ENCODE data around the gene PDGFC.

Gene PDGFC, protein sequence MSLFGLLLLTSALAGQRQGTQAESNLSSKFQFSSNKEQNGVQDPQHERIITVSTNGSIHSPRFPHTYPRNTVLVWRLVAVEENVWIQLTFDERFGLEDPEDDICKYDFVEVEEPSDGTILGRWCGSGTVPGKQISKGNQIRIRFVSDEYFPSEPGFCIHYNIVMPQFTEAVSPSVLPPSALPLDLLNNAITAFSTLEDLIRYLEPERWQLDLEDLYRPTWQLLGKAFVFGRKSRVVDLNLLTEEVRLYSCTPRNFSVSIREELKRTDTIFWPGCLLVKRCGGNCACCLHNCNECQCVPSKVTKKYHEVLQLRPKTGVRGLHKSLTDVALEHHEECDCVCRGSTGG
- total RNA-seq = 0 to 0.54 reads per million in 2 donors

DNA sequence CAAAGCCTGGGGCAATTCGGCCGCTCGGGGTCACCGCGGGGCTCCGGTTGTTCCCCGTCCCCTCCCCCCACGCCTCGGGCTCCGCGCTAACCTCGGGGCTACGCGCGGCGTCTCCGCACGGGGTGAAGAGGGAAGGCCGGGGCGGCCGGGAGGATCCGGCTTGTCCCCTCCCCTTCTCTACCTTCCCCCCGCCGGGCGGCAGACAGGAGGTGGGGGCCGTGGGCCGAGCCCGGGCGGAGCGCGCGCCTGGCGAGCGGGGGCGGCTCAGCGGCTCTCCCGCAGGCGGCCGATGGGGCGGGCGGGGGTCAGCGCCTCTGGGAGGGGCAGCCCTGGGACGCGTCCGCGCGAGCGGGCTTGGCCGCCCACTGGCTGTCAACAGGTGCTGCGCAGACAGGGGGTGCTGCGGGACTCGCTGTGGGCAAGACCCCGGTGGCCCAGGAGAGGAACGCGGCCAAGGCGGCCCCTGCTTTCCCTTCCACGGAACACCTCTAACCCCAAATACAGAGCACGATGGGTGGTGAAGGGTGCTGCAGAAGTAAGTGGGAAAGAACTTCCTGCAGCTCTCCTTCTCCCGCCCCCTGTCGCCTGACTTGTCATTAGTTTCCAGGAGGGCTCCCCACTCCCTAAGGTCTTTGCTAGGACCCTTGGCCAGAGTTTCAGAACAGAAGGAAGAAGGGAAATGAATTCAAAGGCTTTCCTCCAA, at the start of gene PDGFC:
Gene PDGFC, minus strand, starts transcription at position 124 of the 703 bp plus-strand sequence. CDS start 896 bp downstream, outside the sequence.
- peak in 2 of 5 experiments; percentile 2 to 7 for DNase-seq

DNA sequence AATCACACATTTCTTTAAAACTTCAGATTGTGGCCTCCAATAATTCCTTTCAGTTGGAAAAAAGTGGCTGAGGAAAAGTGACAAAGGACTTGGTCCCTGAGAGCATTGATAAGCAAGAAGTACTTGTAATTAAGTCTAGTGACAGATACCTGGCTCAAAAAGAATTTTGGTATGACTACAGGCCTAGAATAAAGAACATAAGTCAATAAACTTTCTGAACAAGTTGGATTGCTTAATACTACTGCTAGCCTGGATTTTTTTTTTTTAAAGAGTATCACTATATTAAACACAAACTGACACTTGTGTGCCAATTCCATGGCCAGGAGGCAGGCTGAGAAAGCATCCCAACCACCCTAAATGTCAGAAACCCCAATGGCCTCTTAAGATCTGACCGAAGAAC, 49.3 kb upstream of the PDGFC start:
- DNase-seq = no peak

DNA sequence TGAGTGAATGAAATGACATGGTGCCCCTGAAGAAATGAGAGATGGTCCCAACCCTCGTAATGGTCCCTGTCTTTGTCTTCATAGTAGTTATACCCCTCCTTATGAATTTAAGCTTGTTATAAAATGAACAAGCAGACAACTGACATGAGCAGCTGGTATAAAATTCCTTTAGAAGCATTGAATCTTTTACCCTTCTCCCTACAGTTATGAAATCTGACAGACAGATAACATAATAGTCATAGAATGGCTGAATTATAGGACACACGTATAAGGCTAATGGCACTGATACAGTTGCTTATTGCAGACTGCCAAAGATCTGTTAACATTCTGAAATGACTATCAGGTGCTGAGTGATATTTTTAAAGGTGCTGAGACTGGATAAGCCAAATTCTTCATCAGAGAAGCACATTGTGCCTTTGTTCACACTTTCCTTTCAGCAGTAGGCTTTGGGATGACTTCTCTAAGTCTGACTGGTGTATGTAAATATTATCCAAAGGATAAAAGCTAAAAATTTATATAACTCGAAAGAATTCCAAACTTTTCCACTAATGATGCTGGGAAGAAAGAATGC, 47.4 kb upstream of the PDGFC start:
- no peak for DNase-seq

DNA sequence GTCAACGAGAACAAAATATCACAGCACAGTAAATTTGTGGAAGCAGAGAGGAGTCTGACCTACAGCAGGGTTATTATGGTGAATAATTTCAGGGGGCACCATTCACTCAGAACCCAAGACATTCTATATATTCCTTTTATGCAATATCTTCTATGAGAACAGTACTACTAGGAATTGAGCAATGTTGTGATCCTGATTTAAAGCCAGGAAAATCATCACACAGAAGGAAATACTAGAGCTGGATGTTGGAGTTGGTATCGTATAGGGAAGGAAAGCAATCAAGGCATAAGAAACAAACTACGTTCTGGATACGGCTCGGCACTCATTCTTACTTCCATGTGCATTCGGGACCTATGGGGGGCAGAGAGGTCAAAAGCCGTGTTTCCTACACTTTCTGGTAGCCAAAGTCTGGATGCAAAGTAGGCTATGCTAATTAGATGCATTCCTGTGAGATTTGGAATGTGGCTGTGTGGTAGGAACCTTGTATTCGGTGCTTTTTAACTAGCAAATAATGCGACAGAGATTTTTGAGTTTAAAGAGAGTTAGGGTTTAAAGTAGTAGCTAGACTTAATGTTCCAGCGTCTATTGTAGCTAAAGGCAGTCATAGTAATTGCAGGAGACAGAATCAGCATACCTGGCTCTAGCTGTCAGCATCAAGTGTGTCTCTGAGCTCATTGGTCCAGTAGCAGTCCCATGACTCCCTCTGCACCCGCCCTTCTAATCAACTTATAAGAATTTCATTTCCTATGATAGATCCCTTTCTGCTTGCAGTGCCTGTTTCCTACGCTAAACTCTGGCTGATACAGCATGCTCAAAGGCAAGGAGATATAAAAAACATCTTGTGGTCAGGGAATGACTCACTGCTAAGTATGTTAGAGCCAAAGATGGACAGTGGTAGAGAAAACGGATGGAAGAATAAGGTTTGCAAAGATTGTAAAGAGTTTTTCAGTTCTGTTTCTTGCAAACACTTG, 43.3 kb upstream of the PDGFC start:
- no peak for DNase-seq

DNA sequence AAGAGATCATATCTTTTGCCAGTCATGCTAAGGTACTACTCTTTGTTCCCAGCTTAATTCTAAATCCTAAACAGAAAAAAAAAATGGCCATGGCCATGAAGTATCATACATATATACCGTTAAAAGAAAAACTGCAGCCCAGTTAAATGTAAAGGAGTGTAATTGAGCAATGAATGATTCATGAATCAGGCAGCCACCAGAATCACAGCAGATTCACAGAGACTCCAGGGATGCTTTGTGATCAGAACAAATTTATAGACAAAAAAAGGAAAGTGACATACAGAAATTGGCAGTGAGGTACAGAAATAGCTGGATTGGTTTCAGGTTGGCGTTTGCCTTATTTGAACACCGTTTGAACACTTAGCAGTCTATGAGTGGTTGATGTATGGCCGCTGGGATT, 42.1 kb upstream of the PDGFC start:
- DNase-seq = no peak

DNA sequence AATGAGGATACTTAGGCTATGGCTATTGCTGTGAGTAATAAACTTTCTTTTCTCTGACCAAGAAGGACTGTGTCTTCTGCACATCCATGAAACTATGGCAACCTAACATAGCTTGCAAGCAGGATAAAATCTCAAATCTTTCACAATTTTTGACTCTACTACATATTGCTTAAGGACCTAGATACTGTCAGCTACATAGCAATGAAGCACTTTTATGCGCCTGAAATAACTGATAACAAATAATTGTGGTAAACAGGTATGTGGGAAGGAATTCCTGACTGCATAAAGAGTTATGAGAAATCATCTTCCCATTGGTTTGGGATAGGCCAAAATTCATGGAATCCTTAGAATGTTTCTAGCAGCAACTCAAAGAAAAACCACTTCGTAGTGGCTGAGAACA, 41.2 kb upstream of the PDGFC start:
- no peak for DNase-seq

DNA sequence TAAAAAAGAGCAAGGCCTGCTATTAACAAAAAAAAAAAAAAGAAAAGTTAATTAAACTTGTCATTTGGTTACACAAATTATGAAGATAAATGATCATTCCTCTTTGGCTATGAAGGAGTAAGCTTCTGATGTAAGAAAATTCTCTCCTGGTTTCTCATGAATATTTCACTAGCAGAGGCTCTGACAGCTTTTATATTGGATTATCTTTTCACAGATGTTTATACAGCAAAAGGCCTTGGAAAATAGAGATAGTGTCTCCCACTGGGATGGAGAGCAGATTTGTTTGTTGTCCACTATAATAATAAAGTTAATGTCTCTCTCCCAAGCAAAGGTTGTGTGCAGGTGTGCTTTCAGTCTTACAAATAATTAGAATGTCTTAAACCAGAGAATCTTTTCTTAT, 40.7 kb upstream of the PDGFC start:
- no peak for DNase-seq

DNA sequence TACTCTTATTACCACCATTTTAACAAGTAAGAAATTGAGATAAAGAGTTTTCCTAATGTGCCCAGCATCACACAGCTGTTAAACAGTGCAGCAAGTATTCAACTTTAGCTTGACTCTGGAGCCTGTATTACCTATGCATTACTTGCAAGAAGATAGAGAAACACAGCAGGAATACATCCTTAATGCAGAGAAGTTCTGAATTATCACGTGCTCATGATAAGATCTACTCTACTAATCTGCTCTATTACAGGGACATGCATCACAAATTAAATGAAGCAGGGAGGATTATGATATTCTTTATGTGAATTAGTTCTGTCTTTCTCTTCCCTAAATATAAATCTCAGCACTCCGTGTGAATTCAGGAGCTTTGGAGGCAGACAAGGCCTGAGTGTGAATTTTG, 39.0 kb upstream of the PDGFC start:
- DNase-seq = no peak

DNA sequence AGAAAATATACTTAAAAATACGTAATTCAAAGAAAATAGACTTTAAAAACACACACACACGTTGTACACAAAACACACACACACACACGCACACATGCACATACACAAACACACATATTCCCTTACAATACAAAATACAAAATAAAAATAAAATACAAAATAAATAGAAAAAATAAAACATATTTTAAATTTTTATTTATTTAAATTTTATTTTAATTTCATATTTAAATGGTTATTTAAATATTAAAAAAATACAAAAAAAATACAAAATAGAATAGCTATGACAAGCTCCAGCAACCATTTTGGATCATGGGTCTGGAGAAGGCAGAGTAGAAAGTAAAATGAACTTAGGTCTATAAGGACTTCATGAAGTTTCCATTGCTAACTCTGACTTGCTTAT, 34.2 kb upstream of the PDGFC start:
- DNase-seq = no peak

DNA sequence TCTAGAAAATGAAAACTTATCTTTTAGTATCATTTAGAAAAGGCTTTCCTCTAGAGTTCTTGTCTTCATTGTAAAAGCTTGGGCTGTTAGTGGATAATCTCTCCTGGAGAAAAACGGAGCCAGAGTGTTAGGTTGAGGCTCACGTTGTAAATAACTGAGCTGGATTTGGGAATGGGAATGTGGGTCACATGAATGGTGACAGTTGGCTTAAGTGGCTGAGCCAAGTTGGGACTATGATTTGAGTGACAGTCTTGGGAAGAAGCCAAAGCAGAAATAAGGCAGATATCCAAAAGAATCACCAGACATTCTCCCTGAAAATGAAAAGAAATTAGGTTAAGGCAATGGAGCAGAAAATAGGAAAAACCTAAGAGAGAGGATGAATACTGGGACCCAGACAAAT, 33.6 kb upstream of the PDGFC start:
- DNase-seq = no peak

DNA sequence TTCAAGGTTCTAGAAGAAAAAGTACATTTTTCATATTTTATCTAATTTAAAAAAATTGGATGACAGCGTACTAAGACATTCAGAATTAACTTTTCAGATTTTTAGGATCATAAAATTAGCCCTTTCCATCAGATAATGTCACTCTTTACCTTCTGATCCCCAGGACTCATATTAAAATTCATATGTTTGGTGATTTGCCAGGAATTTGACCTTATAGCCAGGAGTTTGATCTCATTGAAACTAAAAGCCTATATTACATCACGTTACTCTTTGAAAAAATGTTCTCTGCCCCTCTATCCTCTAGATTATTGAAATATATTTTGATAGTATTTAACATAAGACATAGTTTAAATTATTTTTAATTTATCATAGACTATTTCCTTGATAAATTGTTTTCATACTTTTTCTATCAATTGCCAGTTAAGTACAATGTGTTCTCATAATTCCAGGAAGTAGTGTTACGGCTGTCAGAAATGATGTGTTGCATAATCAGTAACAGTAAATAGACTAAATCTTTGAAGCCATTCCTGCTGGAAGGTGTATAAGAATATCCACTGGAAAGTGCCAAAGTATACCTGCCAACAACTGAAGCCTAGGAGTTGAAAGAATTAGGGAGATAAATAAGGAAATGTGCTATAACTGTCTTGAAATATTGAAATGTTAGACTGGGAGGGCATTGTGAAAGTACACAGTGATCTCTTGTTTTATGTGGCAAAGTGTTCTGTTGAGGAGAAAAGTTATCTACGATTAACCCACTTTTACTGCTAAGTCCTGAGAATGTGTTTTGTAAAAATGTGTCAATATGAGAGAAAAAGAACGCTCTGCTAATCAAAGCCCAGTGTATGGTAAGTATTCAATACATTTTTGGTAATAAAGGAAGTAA, 32.9 kb upstream of the PDGFC start:
- no peak for DNase-seq

DNA sequence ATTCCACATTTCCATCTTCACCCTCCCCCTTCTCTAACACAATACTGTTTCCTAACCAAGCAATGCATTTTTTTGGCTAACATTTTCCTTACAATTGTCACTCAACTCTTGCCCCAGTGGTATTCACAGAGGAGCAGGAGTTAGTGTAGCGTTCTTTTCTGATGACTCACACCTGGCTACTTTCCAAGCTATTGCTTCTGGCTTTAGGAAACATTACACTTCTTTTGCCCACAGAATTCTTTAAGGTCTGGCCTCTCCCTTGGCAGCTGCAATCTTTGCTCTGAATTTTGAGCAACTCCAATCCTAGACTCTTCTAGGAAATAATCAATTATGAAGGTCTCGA, 27.5 kb upstream of the PDGFC start:
- no peak for DNase-seq

DNA sequence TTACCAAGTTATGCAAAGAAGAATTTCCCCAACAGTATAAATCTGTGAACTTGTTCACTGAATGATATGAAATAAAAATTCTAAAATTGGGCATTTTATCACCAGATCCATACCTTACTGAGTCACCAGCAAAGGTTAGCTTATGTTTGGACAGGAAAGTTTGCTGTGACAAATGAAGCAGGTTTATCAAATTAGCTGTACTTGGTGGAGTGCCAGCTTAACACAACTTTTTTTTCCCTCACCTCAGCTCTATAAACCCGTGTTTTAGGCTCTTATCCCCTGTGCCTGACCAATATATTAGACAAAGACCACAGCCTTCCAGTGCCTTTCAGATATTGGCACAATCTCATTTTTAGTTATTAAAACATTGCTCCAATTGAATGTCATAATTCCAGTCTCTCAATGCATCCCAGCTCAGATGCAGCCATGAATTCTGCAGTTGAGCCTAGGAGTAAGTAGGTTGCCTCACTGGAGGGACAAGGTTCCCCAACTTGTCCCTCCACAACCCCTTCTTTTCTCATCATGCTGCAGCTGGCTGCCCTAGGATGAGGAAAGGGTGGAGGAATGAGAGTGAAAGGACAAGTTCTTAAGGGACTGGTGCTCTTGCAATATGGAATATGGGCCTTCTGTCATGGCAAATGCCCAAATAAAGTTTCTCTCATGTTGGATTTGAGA, 27.0 kb upstream of the PDGFC start:
- no peak for DNase-seq

DNA sequence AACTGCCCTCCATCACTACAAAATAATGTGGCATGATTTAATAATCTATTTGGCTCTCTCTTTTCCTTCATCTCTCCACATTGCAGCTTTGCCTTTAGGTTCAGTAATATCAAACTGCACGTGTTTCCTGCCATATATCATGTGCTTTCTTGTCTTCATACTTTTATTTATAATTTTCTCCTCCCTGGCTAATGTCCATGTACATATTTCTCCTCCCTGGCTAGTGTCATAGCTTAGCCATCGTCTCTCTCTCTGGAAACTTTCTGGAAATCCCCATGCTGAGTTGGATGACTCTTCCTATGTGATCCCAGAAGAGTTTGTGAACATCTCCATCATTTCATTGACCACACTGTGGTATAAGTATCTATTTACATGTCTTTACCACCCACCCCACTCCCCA, 21.3 kb upstream of the PDGFC start:
- no peak for DNase-seq

DNA sequence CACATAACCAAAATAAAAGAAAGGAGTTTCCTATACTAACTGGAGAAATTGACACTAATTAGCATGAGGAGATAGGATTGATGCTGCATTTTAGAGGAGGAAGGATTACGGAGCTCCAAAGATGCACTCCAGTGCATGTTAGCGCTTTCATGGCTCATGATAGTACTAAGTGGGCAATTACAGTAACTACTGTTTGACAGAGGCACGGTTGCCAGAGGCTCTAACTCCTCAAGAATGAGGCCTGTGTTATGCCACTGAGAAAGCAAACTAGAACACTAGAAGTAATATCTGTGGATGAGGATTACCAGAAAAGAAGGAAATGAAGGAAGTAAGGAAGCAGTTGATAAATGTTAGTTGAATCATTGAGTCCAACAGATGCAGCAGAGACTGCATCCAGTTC, 19.6 kb upstream of the PDGFC start:
- no peak for DNase-seq

DNA sequence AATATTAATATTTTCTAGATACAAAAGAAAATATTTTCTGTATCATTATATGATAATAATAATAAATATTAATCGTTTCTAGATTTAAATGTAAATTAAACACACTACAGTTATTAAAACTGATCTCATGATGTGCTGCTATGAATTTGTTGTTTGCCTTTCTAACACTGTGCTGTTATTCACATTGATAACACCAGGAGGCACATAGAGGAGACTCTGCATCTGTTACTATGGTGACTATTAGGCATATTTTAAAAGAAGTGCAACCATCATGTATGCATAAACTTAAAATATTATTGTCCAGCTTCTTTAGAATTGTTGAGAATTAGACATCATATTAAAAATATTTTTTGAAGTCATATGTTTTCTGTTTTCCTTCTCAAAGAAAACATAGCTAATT, 11.8 kb upstream of the PDGFC start:
- no peak for DNase-seq

DNA sequence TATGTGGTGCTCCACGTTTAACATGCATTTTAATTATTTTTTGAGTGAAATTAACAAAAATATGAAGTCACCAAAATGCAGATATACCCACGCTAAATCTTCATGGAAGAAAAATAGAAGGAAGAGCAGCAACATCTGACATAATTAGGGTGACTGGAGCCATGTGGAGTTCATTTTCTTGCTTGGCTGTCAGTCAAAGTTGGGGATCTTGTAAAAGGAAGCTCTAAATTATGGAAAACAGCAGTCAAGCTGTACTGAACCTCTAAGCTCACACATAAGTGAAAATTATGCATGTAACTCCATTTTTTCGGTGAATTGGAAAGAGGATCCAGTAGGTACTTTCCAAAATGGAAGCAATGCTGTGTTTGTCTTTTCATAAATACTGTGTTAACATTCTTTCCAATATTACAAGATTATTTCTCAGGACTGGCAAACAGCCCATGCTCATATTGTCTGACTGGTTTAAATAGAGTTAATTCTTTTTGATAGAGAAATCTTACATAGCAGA, 9.7 kb upstream of the PDGFC start:
- DNase-seq = no peak

DNA sequence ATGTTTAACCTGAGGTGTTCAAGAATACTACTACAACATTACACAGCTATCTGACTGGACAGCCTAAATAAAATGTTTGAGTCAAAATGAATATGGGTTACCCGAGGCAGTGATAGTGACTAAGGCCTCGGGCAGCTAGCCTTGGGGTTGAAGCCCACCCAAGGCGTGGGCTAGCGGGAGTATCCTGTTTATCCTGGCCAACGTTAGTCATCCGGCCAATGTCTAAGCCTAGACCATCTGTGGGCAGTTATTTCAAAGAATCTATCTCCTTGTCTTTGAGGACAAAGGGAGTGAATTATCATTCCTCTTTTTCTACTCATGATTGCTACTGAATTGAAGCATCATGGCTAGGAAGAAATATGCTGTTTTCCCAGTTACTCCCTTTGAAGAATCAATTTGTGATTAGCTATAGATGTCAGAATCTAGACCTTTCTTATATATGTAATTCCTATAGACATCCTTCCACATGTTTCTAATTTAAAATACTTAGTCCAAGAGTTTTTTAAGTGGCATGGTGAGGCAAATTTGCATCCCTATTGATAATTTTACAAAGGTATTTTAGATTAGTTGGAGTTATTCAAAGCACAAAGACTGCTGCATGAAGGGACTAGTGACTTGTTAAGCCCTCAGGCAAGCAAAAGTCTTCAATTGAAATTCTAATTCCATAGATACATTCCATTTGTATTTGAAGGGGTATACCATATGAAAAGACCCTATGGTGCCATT, 6.0 kb upstream of the PDGFC start:
- DNase-seq = no peak

DNA sequence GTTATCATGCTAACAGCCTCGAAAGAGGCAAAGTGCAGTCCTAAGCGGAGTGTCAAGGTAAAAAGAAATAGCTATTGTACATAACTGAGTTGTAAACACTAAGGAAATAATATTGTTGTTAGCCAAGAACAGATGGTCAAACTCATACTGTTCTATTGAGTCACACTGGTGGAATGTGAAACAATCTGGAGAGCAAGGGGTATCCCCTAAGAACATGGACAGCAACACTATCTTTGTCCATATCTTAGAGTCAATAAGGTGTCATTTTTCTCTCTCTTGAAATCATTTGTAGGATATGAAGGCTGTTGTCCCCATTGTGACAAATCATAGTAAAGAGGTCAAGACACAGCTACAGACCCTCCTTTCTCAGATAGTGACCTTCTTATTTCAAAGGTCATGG, 4.5 kb upstream of the PDGFC start:
- no peak for DNase-seq

DNA sequence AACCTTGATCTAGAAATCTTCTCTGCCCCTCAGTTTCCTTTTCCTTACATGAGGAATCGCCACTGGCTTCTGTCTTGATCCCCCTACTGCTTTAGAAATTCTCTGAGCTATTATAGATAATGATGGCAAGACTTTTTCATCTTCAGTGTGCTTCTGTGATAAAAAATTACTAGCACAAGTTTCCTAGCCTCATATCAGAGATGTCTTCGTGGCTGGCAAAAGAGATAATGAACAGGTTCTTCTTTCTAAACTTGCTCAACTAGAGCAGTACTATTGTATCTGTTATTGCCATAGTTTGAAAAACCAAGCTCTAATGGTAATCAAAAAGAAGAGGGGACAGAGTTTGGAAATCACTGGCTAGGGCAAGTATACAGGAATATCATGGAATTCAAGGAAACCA, 4.1 kb upstream of the PDGFC start:
- no peak for DNase-seq

Data from T-helper 2 cell (primary cell).